ENCODE results near the gene CTSA.
"Not testable (repeated sequence)": the region's sequence is repeated elsewhere in the genome, so short reads cannot be mapped to it uniquely, and the experiment has no call there.

CTSA gene

GRCh38 chr20:45899046-45899835 lies 8.1 kb downstream of the CTSA start:
- no peaks in the 10 kb centered on the region for H4K20me1 ChIP-seq (ENCODE audit: control insufficient read depth, insufficient read depth, low read depth, low read length)
- no peaks in the 10 kb centered on the region for H3K9me2 ChIP-seq (replicated peaks; ENCODE audit: control insufficient read depth, low read length)
- H3K79me2 ChIP-seq (ENCODE audit: control insufficient read depth, low read length): no peaks in the 10 kb centered on the region
- no peaks in the 10 kb centered on the region for H3K9me3 ChIP-seq (ENCODE audit: control insufficient read depth, insufficient read depth, low read length)
- peaks cover 10% of the 10 kb centered on the region for H3K4me1 ChIP-seq (ENCODE audit: control insufficient read depth, low read length)
- no peak overlapping the region for H3K27ac ChIP-seq (ENCODE audit: low read depth, low read length)
- no peaks in the 10 kb centered on the region for H3K27me3 ChIP-seq (ENCODE audit: control insufficient read depth, low read length)
- H3F3A ChIP-seq (ENCODE audit: control insufficient read depth, insufficient read depth): no peaks in the 10 kb centered on the region
- H3K4me3 ChIP-seq (ENCODE audit: low read length): no peak overlapping the region
- TF ChIP-seq EZH2phosphoT487 (IDR thresholded peaks at IDR 0.05; ENCODE audit: borderline replicate concordance, low read length): no peak
- TF ChIP-seq CTCF (IDR thresholded peaks at IDR 0.05; ENCODE audit: low read depth, low read length, poor library complexity, severe bottlenecking): no peak
- no peak overlapping the region for H3K4me2 ChIP-seq (ENCODE audit: low read length)
- no peaks in the 10 kb centered on the region for H3K36me3 ChIP-seq (ENCODE audit: control insufficient read depth, low read length)

GRCh38 chr20:45901332-45901731 lies 10.2 kb downstream of the CTSA start:
- not testable (repeated sequence) for H4K20me1 ChIP-seq (ENCODE audit: control insufficient read depth, insufficient read depth, low read depth, low read length); H3K9me2 ChIP-seq (replicated peaks; ENCODE audit: control insufficient read depth, low read length); H3K27ac ChIP-seq (ENCODE audit: low read depth, low read length); H3K9me3 ChIP-seq (ENCODE audit: control insufficient read depth, insufficient read depth, low read length); H3K36me3 ChIP-seq (ENCODE audit: control insufficient read depth, low read length); H3K79me2 ChIP-seq (ENCODE audit: control insufficient read depth, low read length); H3K4me3 ChIP-seq (ENCODE audit: low read length); H3K4me2 ChIP-seq (ENCODE audit: low read length); H3K27me3 ChIP-seq (ENCODE audit: control insufficient read depth, low read length); H3F3A ChIP-seq (ENCODE audit: control insufficient read depth, insufficient read depth)
- peaks cover 10% of the 10 kb centered on the region for H3K4me1 ChIP-seq (ENCODE audit: control insufficient read depth, low read length)

DNA sequence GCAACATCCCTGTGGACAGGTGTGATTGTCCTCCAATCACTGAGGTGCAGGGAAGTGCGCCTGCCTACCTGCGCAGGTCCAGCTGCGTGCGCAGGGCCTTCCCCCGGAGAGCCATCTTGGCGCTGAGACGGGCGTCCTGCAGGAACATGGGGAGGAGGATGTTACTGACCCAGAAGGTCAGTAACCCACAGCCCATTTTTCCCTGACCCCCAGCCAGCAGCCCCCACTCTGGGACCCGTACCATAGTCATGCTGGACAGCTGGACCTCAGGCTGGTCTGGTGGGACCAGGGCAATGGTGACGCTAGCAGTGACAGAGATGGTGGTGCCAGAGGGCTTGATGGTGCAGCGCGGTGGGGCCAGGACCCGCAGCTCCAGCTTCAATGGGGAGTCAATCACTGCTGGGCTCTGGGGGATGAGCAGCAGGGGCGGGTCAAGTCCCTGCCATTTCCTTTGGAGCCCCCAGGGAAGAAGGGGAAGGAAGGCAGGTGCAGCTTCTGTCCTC lies 11.1 kb downstream of the CTSA start:
- no peaks in the 10 kb centered on the region for H3F3A ChIP-seq (ENCODE audit: control insufficient read depth, insufficient read depth)
- H3K4me2 ChIP-seq (ENCODE audit: low read length): no peak overlapping the region
- no peaks in the 10 kb centered on the region for H4K20me1 ChIP-seq (ENCODE audit: control insufficient read depth, insufficient read depth, low read depth, low read length)
- H3K36me3 ChIP-seq (ENCODE audit: control insufficient read depth, low read length): no peaks in the 10 kb centered on the region
- H3K27me3 ChIP-seq (ENCODE audit: control insufficient read depth, low read length): no peaks in the 10 kb centered on the region
- H3K4me3 ChIP-seq (ENCODE audit: low read length): no peak overlapping the region
- H3K4me1 ChIP-seq (ENCODE audit: control insufficient read depth, low read length): peaks cover 10% of the 10 kb centered on the region
- no peaks in the 10 kb centered on the region for H3K9me3 ChIP-seq (ENCODE audit: control insufficient read depth, insufficient read depth, low read length)
- H3K79me2 ChIP-seq (ENCODE audit: control insufficient read depth, low read length): no peaks in the 10 kb centered on the region
- TF ChIP-seq EZH2phosphoT487 (IDR thresholded peaks at IDR 0.05; ENCODE audit: borderline replicate concordance, low read length) (no peak), CTCF (IDR thresholded peaks at IDR 0.05; ENCODE audit: low read depth, low read length, poor library complexity, severe bottlenecking) (no peak)
- no peak overlapping the region for H3K27ac ChIP-seq (ENCODE audit: low read depth, low read length)
- H3K9me2 ChIP-seq (replicated peaks; ENCODE audit: control insufficient read depth, low read length): no peaks in the 10 kb centered on the region
